ENCODE data around the gene CHID1.

CHID1 gene

GRCh38 chr11:904380-904779, 6.2 kb downstream of the CHID1 start:
- TF ChIP-seq CTCF (IDR thresholded peaks at IDR 0.05; ENCODE audit: low read depth, low read length, missing control alignments), result no peak
- H3K4me3 ChIP-seq (replicated peaks; ENCODE audit: low read depth, low read length), result no peak overlapping the region
- no peak for DNase-seq (ENCODE audit: extremely low read depth, low read depth)

DNA sequence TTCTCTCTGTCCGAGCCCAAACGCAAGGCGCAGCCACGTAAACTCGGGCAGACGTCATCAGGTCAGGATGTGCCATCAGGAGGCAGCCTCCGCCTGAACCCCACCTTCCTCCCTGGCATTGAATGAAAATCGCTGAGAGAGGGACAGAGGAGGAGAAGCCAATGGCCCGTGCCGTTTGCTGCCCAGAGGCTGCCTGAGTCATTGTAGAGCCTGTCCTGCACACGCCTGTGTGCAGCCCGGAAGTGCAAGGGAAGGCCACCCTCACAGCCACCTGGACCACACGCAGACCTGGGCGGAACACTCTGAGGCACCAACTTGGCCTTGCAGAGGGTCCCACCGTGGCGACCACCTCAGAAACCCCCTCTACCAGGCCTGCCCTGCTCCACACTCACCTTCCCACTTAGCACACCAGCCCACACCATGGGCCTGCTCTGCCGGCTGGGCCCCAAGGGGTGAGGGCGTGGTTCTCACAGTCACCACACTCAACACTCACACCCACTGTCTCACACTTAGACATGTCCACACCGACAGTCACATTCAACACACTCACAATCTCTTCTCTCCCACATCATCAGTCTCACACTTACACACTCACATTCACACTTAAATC, 9.1 kb downstream of the CHID1 start:
- no peak for TF ChIP-seq CTCF (IDR thresholded peaks at IDR 0.05; ENCODE audit: low read depth, low read length, missing control alignments)
- no peak for DNase-seq (ENCODE audit: extremely low read depth, low read depth)
- H3K4me3 ChIP-seq (replicated peaks; ENCODE audit: low read depth, low read length), result no peak overlapping the region

- no peak for TF ChIP-seq CTCF (IDR thresholded peaks at IDR 0.05; ENCODE audit: low read depth, low read length, missing control alignments)
- DNase-seq (ENCODE audit: extremely low read depth, low read depth), result no peak
- H3K4me3 ChIP-seq (replicated peaks; ENCODE audit: low read depth, low read length), result no peak overlapping the region
These were observed 10.1 kb downstream of the CHID1 start for GRCh38 chr11:900545-900944.

DNA sequence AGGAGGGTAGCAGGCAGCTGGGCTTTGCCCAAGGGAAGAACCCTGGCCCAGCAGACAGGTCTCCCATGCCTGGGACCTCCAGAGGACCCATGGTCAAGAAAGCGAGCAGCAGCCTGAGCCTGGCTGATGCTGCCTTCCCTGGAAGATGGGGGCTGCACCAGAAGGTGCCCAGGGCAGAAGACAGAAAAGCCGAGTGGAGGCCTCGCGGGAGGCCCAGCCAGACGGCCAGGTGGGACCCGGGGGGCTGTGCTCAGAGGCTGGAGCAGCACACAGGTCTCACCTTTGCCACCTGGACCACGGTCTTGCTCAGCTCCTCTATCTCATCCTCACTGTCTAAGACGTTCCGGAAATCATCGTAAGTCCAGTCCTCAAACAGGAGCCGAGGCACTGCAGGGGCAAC, 10.9 kb downstream of the CHID1 start:
- TF ChIP-seq CTCF (IDR thresholded peaks at IDR 0.05; ENCODE audit: low read depth, low read length, missing control alignments), result no peak
- no peak for DNase-seq (ENCODE audit: extremely low read depth, low read depth)
- H3K4me3 ChIP-seq (replicated peaks; ENCODE audit: low read depth, low read length), result no peak overlapping the region

DNA sequence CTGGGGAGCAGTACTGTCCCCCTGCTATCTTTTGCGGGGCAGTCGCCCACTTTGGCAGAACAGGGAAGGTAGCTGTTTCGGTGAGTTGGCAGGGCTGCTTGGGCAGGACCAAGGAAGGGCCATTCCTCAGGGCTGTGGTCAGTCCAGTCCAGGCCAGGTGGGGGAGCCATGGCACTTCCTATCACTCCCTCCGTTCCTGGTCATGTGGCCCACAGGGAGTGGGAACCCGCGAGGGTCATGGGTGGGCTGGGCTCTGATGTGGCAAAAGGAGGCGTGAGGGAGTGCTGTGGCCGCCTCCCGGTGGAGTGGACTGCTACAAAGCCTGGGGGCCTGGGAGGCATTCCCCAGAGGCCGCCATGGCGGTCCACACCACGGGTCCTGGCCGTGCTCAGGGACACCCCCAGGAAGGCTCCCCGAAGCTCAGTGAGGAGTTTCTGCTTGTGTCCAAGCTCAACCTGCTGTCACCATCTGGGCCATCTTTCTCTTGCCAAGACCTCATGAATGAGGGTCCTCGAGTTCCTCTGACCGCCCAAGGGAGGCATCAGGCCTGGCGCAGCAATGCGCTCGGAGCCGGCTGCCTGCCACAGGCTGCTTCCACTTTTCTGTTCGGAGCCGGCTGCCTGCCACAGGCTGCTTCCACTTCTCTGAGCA, 11.9 kb downstream of the CHID1 start:
- DNase-seq (ENCODE audit: extremely low read depth, low read depth), result no peak
- no peak overlapping the region for H3K4me3 ChIP-seq (replicated peaks; ENCODE audit: low read depth, low read length)
- no peak for TF ChIP-seq CTCF (IDR thresholded peaks at IDR 0.05; ENCODE audit: low read depth, low read length, missing control alignments)

DNA sequence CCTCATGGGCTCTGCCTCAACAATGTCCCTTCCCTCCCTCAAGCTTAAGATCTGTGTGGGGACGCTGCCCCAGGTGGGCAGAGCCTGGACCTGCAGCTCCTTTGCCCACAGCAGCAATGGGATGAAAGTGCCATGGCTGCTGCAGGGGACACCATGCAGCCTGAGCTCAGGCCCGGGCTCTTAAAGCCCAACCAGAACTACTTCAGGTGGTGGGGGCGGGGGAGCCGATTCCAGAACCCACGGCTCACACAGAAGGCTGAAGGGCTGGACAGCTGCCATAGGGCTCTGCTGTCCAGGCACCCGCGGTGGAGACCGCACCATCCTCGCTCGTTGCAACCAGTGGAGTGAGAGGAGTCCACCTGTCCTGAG, 12.5 kb downstream of the CHID1 start:
- no peak overlapping the region for H3K4me3 ChIP-seq (replicated peaks; ENCODE audit: low read depth, low read length)
- peak; percentile 26 for TF ChIP-seq CTCF (IDR thresholded peaks at IDR 0.05; ENCODE audit: low read depth, low read length, missing control alignments)
- no peak for DNase-seq (ENCODE audit: extremely low read depth, low read depth)

All from HFF-Myc (cell line).